ENCODE data around the gene OLFML1. TPM values are rescaled to one million over a fixed set of nuclear protein-coding genes. Genes with fewer than 3 reads are reported as not detected.

The OLFML1 gene
- total RNA-seq, 1 donor from 2014 or later, result 11.5 TPM

GRCh38 chr11:7552666-7553065 is 67.4 kb downstream of the OLFML1 start:
- no peak for TF ChIP-seq POLR2AphosphoS5 (IDR thresholded peaks at IDR 0.05; ENCODE audit: insufficient read depth in 1 of 2, low read depth in 1 of 2)
- TF ChIP-seq CTCF (IDR thresholded peaks at IDR 0.05), result no peak
- no peak for TF ChIP-seq POLR2A (IDR thresholded peaks at IDR 0.05)
- DNase-seq (ENCODE audit: extremely low spot score in 2 of 2), result no peak
- no peak overlapping the region for H3K27ac ChIP-seq
- peaks cover 18% of the 10 kb centered on the region for H3K4me1 ChIP-seq
- intact Hi-C loops (cut with DNase I), result no loop called here
- H3K9me3 ChIP-seq, result no peaks in the 10 kb centered on the region
- H3K27me3 ChIP-seq, result no peaks in the 10 kb centered on the region
- no peak overlapping the region for H3K4me3 ChIP-seq
- H3K36me3 ChIP-seq, result no peaks in the 10 kb centered on the region

- DNase-seq (ENCODE audit: extremely low spot score in 2 of 2), result no peak
- Histone ChIP-seq H3K27ac (no peak overlapping the region), H3K4me1 (peaks cover 18% of the 10 kb centered on the region), H3K36me3 (no peaks in the 10 kb centered on the region), H3K27me3 (no peaks in the 10 kb centered on the region), H3K9me3 (no peaks in the 10 kb centered on the region), H3K4me3 (no peak overlapping the region)
- TF ChIP-seq POLR2AphosphoS5 (IDR thresholded peaks at IDR 0.05; ENCODE audit: insufficient read depth in 1 of 2, low read depth in 1 of 2) (no peak), POLR2A (IDR thresholded peaks at IDR 0.05) (no peak), CTCF (IDR thresholded peaks at IDR 0.05) (no peak)
- intact Hi-C loops (cut with DNase I), result no loop called here
Observed at GRCh38 chr11:7555052-7555699, 69.9 kb downstream of the OLFML1 start.

- Histone ChIP-seq H3K9me3 (no peaks in the 10 kb centered on the region), H3K4me1 (peaks cover 18% of the 10 kb centered on the region), H3K4me3 (no peak overlapping the region), H3K36me3 (no peaks in the 10 kb centered on the region), H3K27me3 (no peaks in the 10 kb centered on the region), H3K27ac (no peak overlapping the region)
- no peak for TF ChIP-seq POLR2AphosphoS5 (IDR thresholded peaks at IDR 0.05; ENCODE audit: insufficient read depth in 1 of 2, low read depth in 1 of 2)
- no peak for TF ChIP-seq CTCF (IDR thresholded peaks at IDR 0.05)
- no peak for TF ChIP-seq POLR2A (IDR thresholded peaks at IDR 0.05)
- intact Hi-C loops (cut with DNase I), result no loop called here
- no peak for DNase-seq (ENCODE audit: extremely low spot score in 2 of 2)
Observed at GRCh38 chr11:7558046-7558445, 72.7 kb downstream of the OLFML1 start.

- Histone ChIP-seq H3K36me3 (no peaks in the 10 kb centered on the region), H3K4me3 (no peak overlapping the region), H3K27ac (no peak overlapping the region), H3K27me3 (no peaks in the 10 kb centered on the region), H3K4me1 (peaks cover 11% of the 10 kb centered on the region), H3K9me3 (no peaks in the 10 kb centered on the region)
- intact Hi-C loops (cut with DNase I), result no loop called here
- DNase-seq (ENCODE audit: extremely low spot score in 2 of 2), result no peak
- TF ChIP-seq POLR2A (IDR thresholded peaks at IDR 0.05) (no peak), POLR2AphosphoS5 (IDR thresholded peaks at IDR 0.05; ENCODE audit: insufficient read depth in 1 of 2, low read depth in 1 of 2) (no peak), CTCF (IDR thresholded peaks at IDR 0.05) (no peak)
Observed at GRCh38 chr11:7559398-7560283, 74.3 kb downstream of the OLFML1 start.

Other genes starting within 250 kb of the OLFML1 start
- gene SYT9, start 233.6 kb upstream of the OLFML1 start, total RNA-seq, result 2.9 TPM
- gene PPFIBP2, start 28.5 kb downstream of the OLFML1 start, total RNA-seq, result 48.1 TPM
- 17.7 TPM for gene CYB5R2, start 188.0 kb downstream of the OLFML1 start, total RNA-seq
- not detected for gene OVCH2, start 221.0 kb downstream of the OLFML1 start, total RNA-seq